ENCODE measurements around the gene CNOT11.

GRCh38 chr2:101231937-101232730 lies 20.6 kb upstream of the CNOT11 start:
- TF ChIP-seq CTCF (IDR thresholded peaks at IDR 0.05) (no peak), POLR2A (IDR thresholded peaks at IDR 0.05) (no peak), POLR2AphosphoS5 (IDR thresholded peaks at IDR 0.05; ENCODE audit: insufficient read depth in 1 of 2, low read depth in 1 of 2) (no peak)
